ENCODE results near the gene PPM1B.
"Not testable (repeated sequence)": the region's sequence is repeated elsewhere in the genome, so short reads cannot be mapped to it uniquely, and the experiment has no call there.

Gene PPM1B

DNA sequence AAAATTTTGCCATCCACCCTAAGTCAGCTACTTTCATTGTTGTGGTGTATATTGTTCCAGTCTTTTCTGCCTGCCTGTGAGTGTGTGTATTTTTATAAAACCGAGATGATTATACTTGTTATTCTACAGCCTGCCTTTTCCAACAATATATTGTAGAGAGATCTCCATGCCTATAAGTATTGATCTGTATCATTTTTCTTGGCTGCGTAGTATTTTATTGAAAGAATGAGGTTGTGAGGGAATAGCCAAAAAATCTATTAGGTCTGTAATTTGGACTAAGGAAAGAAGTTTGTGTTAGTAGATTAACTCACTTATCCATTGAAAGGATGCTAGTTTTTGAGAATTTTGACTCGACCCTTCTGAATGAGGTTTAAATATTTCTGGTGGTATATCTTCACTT is 34.9 kb downstream of the PPM1B start:
- no peak for DNase-seq

DNA sequence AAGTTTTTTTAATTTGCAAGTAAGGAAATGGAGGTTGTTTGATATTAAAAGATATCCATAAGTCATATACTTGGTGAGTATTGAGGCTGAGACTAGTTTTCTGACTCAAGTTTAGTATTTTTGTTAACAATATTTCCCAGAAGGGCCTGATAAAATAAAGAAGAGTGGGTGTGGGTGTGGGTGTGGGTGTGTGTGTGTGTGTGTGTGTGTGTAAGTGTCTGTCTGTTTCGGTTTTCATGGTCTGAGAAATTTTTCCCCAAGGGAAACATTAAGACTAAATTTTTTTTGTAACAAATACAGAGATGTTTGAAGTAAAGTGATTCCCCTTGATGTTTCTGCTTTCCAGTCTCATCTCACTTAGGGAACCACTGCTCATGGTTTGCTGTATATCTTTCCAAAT is 36.5 kb downstream of the PPM1B start:
- DNase-seq: no peak

DNA sequence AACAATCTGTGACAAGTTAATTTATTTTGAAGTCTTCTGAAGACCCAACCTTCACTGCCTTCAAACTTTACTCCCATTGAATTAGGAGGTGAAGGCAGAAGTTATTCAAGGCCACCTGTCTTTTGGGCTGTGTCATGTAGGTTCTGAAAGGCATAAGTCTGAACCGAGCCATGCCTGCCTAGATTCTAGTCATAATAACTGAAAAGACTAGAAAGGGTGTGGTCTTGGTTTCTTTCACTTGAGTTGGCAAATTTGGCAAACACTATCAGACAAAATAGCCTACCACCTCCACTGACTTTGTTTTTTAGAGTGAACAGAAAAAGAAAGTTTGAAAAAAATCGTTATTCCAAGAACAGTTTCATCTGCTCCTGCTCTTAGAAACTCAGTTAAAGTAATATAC is 38.4 kb downstream of the PPM1B start:
- DNase-seq: no peak

DNA sequence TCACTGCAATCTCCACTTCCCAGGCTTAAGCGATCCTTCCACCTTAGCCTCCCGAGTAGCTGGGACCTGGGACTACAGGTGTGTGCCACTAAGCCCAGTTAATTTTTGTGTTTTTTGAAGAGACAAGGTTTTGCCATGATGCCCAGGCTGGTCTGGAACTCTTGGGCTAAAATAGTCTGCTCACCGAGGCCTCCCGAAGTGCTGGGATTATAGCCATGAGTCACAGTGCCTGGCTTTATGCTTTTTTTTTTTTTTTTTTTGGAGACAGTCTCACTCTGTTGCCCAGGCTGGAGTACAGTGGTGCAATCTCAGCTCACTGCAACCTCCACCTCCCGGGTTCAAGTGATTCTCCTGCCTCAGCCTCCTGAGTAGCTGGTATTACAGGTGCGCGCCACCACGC is 39.0 kb downstream of the PPM1B start:
- DNase-seq: not testable (repeated sequence)

DNA sequence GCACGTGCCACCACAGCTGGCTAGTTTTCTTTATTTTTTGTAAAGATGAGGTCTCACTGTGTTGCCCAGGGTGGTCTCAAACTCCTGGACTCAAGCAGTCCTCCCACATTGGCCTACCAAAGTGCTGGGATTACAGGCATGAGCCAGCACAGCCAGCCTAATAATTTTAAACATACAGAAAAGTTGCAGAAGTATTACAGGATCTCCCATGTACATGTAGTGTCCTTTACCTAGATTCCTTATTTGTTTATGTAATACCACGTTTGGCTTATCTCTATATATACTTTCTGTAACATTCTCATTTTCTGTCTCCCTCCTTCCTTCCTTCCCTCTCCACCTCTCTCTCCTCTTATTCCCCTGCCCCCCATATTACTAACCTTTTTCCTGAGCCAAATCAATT is 41.7 kb downstream of the PPM1B start:
- no peak for DNase-seq

DNA sequence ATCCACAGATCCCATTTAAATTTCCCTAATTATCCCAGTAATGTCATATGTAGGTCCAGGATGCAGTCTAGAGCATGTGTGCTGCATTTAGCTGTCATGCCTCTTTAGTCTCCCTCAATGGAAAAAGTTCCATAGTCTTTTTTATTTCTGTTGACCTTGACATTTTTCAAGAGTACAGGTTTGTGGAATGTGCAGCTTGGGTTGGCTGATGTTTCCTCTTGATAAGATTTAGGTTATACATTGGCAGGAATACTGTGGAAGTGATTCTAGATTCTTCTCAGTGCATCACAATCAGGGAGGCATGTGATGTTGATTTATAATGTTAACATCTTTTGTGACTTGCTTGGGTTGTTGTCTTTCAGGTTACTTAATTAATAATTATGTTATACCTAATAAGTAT is 42.5 kb downstream of the PPM1B start:
- DNase-seq: no peak

DNA sequence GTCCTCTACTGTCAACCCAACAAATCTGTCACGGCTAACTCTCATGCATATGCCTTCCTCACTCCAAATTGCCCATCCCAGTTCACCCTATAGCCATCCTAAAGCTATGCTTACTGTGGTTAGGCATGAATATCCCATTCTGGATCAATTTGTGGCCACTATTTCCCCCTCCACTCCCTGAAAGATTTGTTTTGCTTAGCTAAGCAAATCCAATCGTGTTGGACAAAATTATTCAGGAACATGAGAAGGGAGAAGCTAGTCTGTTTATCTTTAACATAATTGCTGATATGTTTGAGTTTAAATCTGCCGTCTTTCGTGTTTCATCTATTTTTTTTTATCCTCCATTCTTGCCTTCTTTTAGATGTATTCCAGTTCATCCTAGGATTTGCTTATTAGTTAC is 43.6 kb downstream of the PPM1B start:
- DNase-seq: no peak

DNA sequence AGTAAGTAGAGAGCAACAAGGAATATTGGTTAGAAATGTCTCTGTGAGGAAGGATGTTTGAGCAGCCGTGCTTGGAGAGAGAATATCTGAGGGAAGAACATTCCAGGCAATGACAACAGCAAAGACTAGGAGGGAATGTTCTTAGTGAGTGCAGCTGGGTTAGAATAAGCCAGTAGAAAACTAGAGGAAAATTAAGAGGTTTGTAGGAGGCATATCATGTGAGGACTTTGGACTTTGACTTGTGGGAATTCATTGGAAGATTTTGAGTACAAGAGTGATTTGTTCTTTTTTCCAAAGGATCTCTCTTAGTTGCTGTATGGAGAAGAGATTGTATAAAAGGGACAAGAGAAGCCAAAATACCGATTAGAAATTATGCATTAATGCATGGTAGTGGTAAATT is 47.2 kb downstream of the PPM1B start:
- DNase-seq: no peak

DNA sequence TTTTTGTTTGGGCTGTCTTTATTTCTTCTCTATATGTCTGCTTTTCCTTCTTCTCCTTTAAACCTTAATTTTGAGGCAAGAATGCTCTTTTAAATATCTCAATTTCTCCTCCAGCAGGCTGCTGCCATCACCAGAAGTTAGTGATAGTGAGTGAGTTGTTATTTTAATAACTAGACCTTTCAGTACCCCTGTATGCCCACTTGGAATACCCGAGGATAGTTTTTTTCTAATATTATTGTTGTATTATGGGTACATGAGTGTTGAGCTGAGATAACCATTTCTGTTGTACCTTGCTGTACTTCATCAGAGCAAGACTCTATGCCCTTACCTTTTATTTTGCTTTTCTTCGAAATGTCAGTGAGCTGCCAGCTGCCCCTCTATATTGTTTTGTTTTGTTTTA is 50.1 kb downstream of the PPM1B start:
- DNase-seq: no peak

DNA sequence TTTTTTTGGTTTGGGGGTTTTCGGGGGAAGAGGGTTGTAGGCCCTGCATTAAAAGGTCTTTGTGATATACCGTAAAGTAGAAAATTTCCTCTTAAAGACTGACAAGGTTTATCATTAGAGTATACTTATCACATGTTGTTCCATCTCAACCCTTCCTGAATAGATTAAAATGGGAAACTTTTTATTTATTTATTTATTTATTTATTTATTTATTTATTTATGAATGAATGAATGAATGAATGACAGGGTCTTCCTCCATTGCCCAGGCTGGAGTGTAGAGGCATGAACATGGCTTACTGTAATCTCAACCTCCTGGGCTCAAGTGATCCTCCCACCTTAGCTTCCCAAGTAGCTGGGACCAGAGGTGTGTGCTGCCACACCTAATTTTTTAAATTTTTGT is 58.1 kb downstream of the PPM1B start:
- no peak for DNase-seq

DNA sequence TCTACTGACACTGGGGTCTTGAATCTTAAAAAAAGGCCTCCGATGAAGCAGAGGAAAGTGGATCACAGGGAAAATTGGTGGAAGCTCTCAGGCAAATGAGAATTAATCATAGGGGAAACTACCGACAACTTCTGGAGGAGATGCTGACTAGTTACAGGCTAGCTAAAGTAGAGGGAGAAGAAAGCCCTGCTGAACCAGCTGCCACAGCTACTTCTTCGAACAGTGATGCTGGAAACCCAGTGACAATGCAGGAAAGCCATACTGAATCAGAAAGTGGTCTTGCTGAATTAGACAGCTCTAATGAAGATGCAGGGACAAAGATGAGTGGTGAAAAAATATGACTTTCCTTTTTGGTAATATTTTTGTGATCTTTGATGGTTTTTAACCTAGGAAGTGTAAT is 61.7 kb downstream of the PPM1B start:
- DNase-seq: no peak

DNA sequence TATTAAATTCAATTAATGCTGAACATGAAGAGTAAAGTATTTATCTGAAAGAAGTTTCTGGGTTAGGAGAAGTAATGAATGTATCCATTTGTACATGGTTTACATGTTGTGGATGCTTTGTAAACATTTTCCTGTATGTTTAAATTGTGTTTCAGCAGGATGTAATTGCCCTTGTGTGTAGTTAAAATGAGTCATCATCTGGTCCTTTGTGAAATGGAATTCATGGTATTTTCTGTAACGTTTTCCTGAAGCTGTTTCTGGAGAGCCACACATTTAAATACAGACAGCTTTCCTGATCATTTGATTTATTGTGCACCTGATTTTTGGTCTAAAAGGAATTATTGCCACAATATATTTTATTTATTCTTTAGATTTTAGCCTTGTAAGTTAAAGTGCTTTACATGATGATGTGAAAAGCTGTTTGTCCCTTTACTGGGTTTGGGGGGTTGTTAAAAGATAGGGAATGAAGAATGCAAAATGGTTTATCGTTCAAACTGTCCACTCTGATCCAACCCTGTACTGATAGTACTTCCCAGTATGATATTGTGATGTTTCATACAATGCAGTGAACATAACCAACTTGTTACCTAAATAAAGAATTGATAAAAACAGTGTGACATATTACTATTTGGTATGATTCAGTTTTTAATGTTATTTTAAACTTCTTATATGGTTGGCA is 64.9 kb downstream of the PPM1B start:
- DNase-seq: no peak

DNA sequence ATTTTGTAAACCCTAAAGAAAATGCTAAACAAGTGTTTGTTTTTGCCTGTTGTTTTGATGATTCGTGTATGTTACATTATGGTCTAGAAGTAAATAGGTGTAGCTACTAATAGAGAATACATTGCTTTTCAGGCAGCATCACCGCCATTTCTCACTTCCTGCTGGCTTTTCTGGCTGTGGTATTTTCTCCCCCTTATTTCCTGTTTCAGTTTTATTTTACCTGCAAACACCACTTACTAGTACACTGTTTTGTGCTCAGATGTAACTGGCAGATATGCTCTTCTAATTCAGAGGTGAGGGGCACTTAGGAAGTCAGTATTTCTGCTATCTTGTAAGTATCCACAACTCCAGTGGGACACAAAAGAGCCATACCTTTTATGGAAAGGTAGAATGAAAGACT is 68.5 kb downstream of the PPM1B start:
- no peak for DNase-seq

DNA sequence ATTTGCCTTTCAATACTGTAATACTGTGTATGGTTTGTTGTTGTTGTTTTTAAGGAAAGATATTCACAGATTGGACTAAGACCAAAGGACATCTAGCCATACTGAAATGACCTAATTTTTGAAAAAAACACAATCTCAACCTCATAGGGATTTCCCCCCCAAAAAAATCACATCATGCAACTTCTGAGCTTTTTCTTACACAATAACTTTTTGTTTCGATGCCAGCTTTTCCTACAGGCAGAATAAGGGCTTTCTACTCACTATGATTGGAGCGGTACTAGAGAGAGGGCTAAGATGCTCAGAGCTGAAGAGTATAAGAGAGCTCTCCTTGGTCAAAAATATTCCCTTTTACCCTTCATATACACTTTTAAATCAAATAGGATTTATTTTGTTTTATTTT is 74.2 kb downstream of the PPM1B start:
- DNase-seq: no peak

DNA sequence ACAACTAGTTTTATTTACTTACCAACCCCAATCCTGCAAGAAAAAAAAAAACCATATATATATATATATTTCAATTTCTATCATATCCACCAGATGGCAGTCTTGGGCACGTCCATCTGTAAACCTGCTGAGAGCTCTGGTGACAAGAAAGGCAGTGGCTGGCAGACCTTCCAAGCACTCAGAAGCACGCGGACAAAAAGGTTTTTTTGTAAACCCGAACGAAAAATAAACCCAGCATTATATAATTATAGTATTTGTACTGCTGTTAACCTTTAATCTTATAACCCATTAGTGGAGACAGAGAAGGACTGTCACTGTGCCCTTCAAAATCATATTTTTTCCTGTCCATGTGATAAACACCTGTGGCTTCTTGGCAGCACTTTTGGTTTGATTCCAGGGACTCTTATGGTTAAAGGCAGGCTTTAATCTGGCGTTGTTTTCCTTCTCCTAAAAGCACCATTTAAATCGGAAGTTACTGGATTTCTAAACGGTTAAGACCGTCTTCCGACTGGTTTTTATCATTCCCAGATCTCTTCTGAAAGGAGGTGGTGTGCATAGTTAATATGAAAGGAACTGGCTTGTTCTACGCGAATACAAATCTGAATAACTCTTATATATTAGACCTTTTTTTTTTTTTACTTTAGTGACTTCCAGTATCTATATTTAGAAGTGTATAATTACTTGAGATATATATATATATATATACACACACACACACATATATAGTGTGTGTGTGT is 75.6 kb downstream of the PPM1B start:
- peak; percentile 32 to 41 for DNase-seq

DNA sequence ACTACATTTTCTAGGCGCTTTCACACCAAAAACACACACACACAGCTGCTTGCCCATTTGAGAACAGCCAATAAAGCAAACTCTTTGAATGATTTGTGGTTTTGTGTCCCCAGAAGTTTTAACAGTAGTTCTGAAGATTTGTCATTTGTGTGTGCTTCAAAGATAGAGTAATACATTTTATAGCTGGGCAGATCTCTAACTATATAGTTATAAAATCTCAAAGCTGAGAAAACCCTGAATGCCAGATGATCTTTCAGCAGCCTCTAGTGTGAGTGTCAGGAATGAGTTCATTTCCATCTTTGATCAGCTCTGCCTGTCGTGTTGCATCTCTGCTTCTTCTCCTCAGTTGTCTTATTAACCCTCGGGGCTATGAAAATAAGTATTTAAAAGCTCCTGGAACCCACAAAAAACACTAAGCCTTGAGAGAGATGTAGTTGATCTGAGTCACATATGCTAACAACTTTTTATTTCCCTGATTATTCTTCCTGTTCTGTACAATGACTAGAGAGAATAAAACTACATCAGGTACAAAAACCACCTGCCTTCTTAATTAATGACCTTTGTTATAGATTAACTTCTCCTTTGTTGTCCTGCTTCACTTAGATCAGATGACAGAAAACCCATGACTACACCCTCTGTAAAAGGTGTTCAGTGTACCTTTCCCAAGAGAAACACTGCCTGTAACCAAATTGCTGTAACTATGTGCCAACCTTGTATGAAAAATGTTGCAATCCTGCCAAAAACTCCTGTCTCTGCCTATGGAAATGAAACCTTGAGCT is 76.6 kb downstream of the PPM1B start:
- DNase-seq: no peak

DNA sequence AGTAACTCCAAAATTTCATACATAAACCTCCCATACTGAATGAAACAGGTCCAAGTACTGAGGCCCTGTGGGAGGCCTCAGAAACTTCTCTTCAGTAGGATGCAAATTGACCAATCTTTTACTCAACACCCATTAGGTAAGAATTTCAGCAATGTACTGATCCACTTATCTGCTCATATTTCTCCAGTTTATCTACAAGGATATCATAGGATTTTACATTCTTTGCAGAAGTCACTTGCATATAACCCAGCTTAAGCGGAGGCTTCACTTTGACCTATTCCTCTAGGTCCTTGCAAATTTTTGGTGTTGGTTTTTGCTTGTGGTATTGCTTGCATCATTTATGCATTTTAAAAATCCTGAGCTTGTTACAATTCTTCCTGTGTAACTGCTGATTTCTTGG is 77.8 kb downstream of the PPM1B start:
- no peak for DNase-seq

DNA sequence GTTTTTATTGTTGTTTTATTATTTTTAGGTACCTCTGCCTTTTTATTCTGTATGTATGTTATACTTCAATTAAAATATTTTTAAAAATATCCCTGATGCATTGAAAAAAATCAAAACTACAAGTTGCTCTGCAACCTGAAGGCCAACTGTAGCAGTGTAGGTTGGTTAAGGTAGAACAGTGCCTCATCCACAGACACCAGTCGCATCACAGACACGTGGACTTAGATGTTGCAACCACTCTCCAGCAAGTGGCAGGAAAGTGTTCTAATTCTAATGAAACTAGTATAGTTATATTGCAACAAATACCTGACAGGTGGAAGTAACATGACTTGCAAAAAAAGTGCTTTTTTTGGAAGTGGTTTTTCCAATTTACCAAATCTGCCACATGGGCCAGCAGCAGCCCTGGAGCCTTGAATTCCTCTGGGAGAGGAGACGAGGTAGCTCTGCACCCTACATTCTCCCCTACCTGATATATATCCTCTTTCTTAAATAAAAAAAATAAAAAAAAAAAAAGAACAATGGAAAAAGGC is 78.2 kb downstream of the PPM1B start:
- no peak for DNase-seq

DNA sequence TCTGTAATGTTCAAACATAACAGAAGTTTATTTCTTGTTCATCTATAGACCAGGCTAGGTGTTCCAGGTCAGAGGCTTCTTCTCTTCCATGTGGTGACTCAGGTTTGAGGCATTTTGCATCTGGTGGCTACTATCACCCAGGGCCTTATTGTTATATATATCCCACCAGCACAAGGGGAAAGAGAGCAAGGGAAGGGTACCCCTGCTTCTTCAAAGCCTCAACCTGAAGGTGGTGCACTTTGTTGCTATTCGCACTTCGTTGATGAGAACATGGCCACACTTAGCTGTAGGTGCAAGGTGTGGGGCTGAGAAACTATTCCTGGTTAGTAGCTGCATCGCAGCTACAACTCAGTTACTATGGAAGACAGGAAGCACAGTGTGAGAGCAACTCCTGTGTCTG is 79.2 kb downstream of the PPM1B start:
- DNase-seq: no peak

DNA sequence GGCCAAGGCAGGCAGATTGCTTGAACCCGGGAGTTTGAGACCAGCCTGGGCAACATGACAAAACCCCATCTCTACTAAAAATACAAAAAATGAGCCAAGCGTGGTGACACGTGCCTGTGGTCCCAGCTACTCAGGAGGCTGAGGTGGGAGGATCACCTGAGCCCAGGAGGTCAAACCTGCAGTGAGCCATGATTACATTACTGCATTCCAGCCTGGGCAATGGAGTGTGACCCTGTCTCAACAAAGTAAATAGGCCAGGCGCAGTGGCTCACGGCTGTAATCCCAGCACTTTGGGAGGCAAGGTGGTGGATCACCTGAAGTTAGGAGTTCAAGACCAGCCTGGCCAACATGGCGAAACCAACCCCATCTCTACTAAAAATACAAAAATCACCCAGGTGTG is 80.6 kb downstream of the PPM1B start:
- DNase-seq: not testable (repeated sequence)

DNA sequence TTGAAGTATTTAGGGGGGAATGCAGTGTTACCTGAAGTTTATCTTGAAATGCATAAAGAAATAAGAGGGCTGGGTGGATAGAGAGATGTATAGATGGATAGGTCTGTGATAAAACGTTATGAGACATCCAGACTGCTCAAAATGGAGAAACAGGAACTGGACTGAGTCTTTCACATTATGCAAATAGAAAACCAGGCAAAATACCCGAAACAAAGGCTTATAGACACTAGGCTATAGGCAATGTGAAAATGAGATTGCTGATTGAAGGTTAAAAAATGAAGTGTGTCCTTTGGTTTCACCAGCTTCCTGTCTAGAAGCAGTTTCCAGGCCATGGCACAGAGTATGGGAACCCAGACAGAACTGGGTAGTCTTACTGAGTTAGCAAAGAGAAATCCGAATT is 81.7 kb downstream of the PPM1B start:
- no peak for DNase-seq

DNA sequence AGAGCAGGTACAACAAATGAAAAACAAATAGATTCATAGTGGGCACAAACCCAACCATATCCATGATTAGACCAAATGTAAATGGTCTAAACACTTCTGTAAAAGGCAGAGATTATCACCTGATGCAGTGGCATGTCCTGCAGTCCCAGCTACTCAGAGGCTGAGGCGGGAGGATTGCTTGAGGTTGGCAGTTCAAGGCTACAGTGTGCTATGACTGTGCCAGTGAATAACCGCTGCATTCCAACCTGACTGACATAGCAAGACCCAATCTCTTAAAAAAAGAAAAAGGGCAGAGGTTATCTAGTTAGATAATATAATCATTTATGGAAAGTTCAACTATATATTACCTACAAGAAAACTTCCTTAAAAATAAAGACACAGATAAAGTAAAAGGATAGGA is 85.3 kb downstream of the PPM1B start:
- DNase-seq: no peak

DNA sequence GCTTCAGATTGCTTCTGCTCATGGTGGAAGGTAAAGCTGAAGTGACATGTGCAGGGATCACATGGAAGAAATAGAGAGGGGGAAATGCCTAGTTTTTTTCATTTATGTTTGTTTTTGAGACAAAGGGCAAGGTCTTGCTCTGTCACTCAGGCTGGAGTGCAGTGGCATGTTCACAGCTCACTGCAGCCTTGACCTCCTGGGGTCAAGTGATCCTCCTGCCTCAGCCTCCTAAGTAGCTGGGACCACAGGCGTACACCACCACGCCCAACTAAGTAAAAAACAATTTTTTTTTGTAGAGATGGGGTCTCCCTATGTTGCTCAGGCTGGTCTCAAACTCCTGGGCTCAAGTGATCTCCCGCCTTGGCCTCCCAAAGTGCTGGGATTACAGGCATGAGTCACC is 87.0 kb downstream of the PPM1B start:
- not testable (repeated sequence) for DNase-seq

DNA sequence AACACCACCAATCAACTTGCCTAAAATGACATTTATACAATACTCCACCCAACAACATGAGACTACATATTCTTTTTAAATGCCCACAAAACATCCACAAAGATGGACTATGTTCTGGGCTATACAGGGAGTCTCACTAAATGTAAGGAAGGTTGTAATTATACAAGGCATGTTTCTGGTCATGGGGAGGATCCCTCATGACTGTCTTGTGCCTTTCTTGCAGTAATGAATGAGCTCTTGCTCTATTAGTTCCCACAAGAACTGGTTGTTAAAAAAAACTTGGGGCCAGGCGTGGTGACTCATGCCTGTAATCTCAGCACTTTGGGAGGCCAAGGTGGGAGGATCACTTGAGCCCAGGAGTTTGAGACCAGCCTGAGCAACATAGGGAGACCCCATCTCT is 89.1 kb downstream of the PPM1B start:
- not testable (repeated sequence) for DNase-seq

All from stimulated activated CD4-positive, alpha-beta T cell treated with anti-CD3 and anti-CD28 coated beads, Interleukin-2, amount 100 ng/mL, for 48 hours (primary cell).